GM10248 (cell line): ENCODE data around the gene PRDM16.

Experiments
- CTCF ChIA-PET: fragments of 300-600 bp; sonication (Branson Sonifier 250); formaldehyde crosslinking; extraction: SDS; loops from one replicate; lab custom pipeline; 2021; ENCODE audit warnings: antibody characterized with exemption; lab: Yijun Ruan, JAX
- POLR2A ChIA-PET: fragments of 350-650 bp; sonication (Branson Sonifier 250); formaldehyde crosslinking; extraction: SDS; loops from one replicate; lab custom pipeline; 2020; ENCODE audit warnings: antibody characterized with exemption; lab: Yijun Ruan, JAX
- DNase-seq: peaks from one replicate; pipeline ENCODE4 v3.0.0; 2012; ENCODE audit errors: extremely low spot score
- TF ChIP-seq, protein P1 (sequence below): IDR thresholded peaks from 2 replicates; pipeline ENCODE4 v1.5.1; 2012; ENCODE audit warnings: mild to moderate bottlenecking, low read depth; ENCODE audit errors: extremely low read depth, missing control alignments, control extremely low read depth

Gene PRDM16

DNA sequence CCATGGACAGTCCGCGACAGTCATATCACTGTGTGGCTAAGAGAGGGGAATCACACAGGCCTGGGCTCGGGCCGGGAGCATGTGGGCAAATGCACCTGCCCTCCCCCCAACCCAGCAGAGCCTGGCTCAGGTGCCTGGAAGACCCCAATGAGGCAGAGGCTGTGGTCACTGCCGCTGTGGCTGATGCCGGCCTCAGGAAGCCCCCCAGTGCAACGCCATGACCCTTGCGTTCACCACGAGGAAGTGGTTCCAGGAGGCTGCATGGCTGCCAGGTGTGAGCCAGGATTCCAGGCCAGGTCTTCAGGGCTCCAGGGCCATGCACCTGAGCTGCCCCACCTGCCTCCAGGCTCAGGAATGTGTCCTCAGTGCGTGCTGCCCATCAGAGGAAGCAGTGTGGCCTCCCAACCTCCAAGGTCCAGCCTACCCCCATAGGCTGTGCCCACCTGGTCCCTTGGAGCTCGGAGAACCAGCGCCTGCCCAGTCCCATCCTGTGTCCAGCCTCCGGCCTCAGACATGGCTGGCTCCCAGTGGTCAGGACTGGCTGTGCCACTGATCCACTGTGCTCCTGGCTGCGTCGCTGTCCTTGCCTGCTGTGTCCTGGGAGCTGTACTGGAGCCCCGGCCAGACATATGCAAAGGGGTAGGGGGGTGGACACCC, 393.5 kb downstream of the PRDM16 start:
- TF ChIP-seq, protein P1, sequence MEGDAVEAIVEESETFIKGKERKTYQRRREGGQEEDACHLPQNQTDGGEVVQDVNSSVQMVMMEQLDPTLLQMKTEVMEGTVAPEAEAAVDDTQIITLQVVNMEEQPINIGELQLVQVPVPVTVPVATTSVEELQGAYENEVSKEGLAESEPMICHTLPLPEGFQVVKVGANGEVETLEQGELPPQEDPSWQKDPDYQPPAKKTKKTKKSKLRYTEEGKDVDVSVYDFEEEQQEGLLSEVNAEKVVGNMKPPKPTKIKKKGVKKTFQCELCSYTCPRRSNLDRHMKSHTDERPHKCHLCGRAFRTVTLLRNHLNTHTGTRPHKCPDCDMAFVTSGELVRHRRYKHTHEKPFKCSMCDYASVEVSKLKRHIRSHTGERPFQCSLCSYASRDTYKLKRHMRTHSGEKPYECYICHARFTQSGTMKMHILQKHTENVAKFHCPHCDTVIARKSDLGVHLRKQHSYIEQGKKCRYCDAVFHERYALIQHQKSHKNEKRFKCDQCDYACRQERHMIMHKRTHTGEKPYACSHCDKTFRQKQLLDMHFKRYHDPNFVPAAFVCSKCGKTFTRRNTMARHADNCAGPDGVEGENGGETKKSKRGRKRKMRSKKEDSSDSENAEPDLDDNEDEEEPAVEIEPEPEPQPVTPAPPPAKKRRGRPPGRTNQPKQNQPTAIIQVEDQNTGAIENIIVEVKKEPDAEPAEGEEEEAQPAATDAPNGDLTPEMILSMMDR, result no peak
- POLR2A ChIA-PET, result no interaction called here
- CTCF ChIA-PET, result interaction anchor here (3.0 kb wide), 1 partner anchor 10 kb away, joined by 19 read pairs; no protein-coding TSS in a partner anchor
- no peak for DNase-seq

DNA sequence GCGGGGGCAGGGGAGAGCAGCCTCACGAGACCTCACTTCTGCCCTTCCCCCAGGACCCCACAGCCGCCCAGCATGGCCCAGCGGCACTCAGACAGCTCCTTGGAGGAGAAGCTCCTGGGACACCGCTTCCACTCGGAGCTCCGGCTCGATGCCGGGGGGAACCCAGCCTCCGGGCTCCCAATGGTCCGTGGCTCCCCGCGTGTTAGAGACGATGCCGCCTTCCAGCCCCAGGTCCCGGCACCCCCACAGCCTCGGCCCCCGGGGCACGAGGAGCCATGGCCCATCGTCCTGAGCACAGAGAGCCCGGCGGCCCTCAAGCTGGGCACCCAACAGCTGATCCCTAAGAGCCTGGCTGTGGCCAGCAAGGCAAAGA, 394.0 kb downstream of the PRDM16 start:
- TF ChIP-seq, protein P1, result no peak
- no peak for DNase-seq
- ChIA-PET CTCF (interaction anchor here (3.0 kb wide), 1 partner anchor 10 kb away, joined by 19 read pairs; no protein-coding TSS in a partner anchor), POLR2A (no interaction called here)

DNA sequence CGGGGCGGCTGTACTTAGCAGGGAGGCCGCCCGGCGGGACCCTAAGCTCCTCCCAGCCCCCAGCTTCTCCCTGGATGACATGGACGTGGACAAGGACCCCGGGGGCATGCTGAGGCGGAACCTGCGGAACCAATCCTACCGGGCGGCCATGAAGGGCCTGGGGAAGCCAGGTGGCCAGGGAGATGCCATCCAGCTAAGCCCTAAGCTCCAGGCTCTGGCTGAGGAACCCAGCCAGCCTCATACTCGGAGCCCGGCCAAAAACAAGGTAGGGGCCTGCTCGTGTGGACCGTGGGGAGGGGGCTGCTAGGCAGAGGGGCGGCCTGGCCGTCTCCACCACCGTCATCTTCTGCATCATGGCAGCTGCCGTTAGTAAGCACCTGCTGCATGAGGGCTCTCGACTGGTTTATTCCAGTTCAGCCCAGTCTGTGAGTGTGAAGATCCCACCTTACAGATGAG, 394.4 kb downstream of the PRDM16 start:
- no peak for DNase-seq
- POLR2A ChIA-PET, result no interaction called here

DNA sequence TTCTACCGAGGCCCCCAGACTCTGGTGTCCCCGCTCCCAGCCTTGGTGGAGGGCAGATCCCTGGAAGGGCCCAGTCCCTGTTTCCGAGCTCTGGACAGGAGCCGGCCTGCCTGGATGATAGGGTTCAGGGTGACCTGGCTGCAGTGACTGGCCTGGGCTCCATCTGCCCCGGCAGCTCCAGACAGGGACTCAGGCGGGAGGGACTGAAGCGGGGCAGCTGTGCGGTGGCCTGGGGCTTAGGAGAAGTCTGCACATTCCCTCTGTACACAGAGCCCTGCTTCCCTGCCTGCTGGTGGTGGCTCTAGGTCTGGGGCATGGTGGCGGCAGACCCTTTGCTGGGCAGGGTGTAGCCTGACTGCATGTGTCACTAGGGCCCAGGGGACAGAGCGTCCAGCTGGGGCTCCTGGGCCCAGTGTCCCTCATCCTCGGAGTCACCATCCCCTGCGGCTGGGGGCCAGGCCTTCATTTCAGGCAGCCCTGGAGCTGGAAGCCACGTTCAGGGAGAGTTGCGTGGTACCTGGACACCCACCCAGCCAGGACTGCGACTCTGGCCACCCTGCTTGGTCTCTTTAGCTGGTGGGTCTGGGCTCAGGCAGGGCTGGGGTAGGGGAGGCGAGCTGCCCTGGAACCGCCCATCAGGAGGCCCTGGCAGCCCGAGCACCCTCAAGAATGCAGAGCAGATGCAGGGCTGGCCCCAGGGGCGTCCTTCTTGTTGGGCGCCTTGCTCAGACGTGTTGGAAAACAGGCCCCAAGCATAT, 395.1 kb downstream of the PRDM16 start:
- POLR2A ChIA-PET, result no interaction called here
- TF ChIP-seq, protein P1, result no peak
- CTCF ChIA-PET, result interaction anchor here (1.6 to 3.0 kb wide), 2 partner anchors 11 kb away, joined by 4 to 19 read pairs; no protein-coding TSS in a partner anchor

More for the DNA sequence above, 394.4 kb downstream of the PRDM16 start:
- CTCF ChIA-PET, result interaction anchor here (3.0 kb wide), 1 partner anchor 11 kb away, joined by 19 read pairs; no protein-coding TSS in a partner anchor
- TF ChIP-seq, protein P1, result no peak

DNA sequence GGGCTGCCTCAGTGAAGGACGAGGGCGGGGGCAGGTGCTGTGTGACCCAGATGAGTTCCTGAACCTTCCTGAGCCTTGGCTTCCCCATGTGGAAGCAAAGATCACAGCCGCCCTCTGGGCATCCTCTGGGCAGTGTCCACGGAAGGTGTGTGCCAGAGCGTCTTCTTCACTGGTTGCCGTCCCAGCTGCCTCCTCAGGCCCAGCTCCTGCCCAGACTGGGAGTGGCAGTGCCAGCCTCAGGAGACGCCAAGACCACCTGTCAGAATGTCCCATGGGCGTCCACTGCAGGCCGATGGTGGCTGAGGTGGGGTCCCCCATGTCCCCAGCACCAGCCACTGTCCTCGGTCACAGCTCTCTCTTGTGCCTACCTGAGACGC, 395.6 kb downstream of the PRDM16 start:
- CTCF ChIA-PET, result interaction anchor here (1.6 kb wide), 1 partner anchor 12 kb away, joined by 4 read pairs; no protein-coding TSS in a partner anchor
- no peak for DNase-seq
- POLR2A ChIA-PET, result no interaction called here
- TF ChIP-seq, protein P1, result no peak

More for the DNA sequence above, 395.1 kb downstream of the PRDM16 start:
- DNase-seq, result no peak

DNA sequence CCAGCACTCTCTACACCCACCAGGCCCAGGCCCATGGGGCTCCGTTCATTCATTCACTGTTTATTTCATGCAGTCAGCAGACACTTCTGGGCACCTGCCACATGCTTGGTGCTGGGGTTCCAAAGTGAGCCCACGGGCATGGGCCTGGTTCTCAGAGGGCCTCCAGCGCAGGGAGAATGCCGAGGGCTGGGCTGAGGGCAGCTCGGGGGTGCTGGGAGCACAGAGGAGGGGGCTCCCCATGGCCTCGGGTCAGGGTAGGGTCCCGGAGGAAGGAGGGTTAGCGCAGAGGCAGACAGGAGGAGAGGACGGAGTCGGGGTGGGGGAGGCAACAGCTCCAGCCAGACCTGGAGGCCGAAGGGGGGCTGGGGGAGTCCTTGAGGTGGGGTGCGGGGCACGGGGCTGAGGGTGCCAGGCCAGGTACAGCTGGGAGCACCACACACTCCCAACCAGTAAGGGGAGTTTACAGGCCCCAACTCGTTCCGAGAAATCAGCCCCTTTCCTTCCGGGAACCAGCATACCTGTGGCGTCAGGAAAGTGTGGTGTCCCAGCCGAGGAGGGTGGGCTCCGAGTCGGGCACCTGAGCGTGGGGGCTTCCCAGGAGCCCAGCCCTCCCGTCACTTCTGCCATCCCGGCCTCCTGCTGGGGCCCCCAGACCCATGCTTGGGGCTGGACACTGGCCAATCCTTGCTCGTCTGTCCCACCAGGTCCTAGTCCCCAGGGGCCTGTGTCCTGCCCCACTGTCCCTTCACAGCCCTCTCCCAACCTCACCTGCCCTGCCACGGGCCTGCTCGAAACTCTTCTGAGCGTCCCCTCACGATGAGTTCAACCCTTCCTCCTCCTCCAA, 396.3 kb downstream of the PRDM16 start:
- ChIA-PET CTCF (interaction anchor here (1.6 kb wide), 1 partner anchor 12 kb away, joined by 4 read pairs; no protein-coding TSS in a partner anchor), POLR2A (no interaction called here)
- TF ChIP-seq, protein P1, result no peak
- DNase-seq, result no peak
